Mesendoderm (in vitro differentiated cells): ENCODE results near the gene TTC39A.

Experiments used
- DNase-seq: peaks from one replicate; pipeline ENCODE4 v3.0.0; 2013
- H2AK5ac ChIP-seq: 2 replicates; pipeline ENCODE4 v1.6.1; 2013; ENCODE audit warnings: low read length, inconsistent platforms
- H2BK120ac ChIP-seq: 2 replicates; pipeline ENCODE4 v1.6.1; 2013; ENCODE audit warnings: low read depth, mild to moderate bottlenecking, low read length, moderate library complexity, mixed read lengths
- H2BK15ac ChIP-seq: replicated peaks from 2 replicates; pipeline ENCODE4 v1.6.1; 2013; ENCODE audit warnings: low read depth, mild to moderate bottlenecking, moderate library complexity
- H2BK5ac ChIP-seq: 2 replicates; pipeline ENCODE4 v1.6.1; 2013; ENCODE audit warnings: low read length, inconsistent platforms
- H3K18ac ChIP-seq: 2 replicates; pipeline ENCODE4 v1.6.1; 2013; ENCODE audit warnings: mild to moderate bottlenecking, low read length, mixed read lengths
- H3K23ac ChIP-seq: one replicate; pipeline ENCODE4 v1.6.1; 2013; ENCODE audit warnings: low read length
- H3K27ac ChIP-seq: 2 replicates; pipeline ENCODE4 v1.5.1; 2013; ENCODE audit warnings: low read depth, mild to moderate bottlenecking, inconsistent platforms, low read length, moderate library complexity
- H3K27me3 ChIP-seq: 2 replicates; pipeline ENCODE4 v1.6.1; 2013; ENCODE audit warnings: low read length, control low read depth, mild to moderate bottlenecking, inconsistent platforms; ENCODE audit not compliant: insufficient read depth, poor library complexity
- H3K36me3 ChIP-seq: 2 replicates; pipeline ENCODE4 v1.6.1; 2013; ENCODE audit warnings: low read length, inconsistent platforms; ENCODE audit not compliant: control insufficient read depth, insufficient read depth
- H3K4ac ChIP-seq: one replicate; pipeline ENCODE4 v1.6.1; 2013; ENCODE audit warnings: low read depth, mild to moderate bottlenecking, low read length, moderate library complexity
- H3K4me1 ChIP-seq: 2 replicates; pipeline ENCODE4 v1.6.1; 2013; ENCODE audit warnings: low read depth, low read length, inconsistent platforms; ENCODE audit not compliant: control insufficient read depth
- H3K4me2 ChIP-seq: 2 replicates; pipeline ENCODE4 v1.6.1; 2013; ENCODE audit warnings: low read length
- H3K4me3 ChIP-seq: 2 replicates; pipeline ENCODE4 v1.5.1; 2013; ENCODE audit warnings: mild to moderate bottlenecking, low read length
- H3K56ac ChIP-seq: one replicate; pipeline ENCODE4 v1.6.1; 2013; ENCODE audit warnings: low read length
- H3K79me1 ChIP-seq: 2 replicates; pipeline ENCODE4 v1.6.1; 2013; ENCODE audit warnings: low read length, inconsistent platforms
- H3K79me2 ChIP-seq: 2 replicates; pipeline ENCODE4 v1.6.1; 2013; ENCODE audit warnings: mild to moderate bottlenecking, low read length; ENCODE audit not compliant: control insufficient read depth, insufficient read depth
- H3K9ac ChIP-seq: 2 replicates; pipeline ENCODE4 v1.6.1; 2013; ENCODE audit warnings: low read length, inconsistent platforms
- H4K5ac ChIP-seq: one replicate; pipeline ENCODE4 v1.6.1; 2013; ENCODE audit warnings: low read length
- H4K8ac ChIP-seq: one replicate; pipeline ENCODE4 v1.6.1; 2013; ENCODE audit warnings: low read depth, mild to moderate bottlenecking, control low read depth, low read length, moderate library complexity
- WGBS: extraction: QIAGEN DNeasy Blood & Tissue Kit; methylation state at CpG from one replicate; pipeline ENCODE4 v1.1.7; 2013; ENCODE audit warnings: low lambda C conversion rate, missing lambda C conversion rate; ENCODE audit not compliant: insufficient coverage; ENCODE audit errors: extremely low coverage; 5-methylcytosine and 5-hydroxymethylcytosine counted together

TTC39A gene

DNA sequence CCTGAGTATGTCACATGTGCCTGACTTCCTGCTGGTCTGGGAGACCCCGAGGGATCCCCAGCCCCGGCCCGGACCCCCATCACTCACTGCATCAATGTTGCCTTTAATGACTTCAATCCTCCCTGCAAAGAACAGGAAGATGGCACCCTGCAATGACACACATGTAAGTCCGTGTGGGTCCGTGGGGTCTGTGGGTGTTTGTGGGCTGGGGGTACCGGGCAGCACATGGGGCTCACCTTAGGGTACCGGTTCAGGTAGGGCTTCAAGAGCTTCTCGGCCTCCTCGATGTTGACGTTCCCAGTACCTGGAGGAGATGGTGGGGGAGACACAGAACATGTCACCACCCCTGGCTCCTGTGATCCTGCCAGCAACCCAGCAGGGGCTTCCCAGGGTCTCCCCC, 28.1 kb downstream of the TTC39A start:
- no peak overlapping the region for H3K56ac ChIP-seq
- no peaks in the 10 kb centered on the region for H3K79me2 ChIP-seq
- no peak overlapping the region for H4K8ac ChIP-seq
- no peak overlapping the region for H4K5ac ChIP-seq
- no peak overlapping the region for H3K18ac ChIP-seq
- no peak overlapping the region for H2BK15ac ChIP-seq
- no peak overlapping the region for H3K4me2 ChIP-seq
- no peak overlapping the region for H3K23ac ChIP-seq
- no peaks in the 10 kb centered on the region for H3K36me3 ChIP-seq
- DNase-seq, result no peak
- no peaks in the 10 kb centered on the region for H3K27me3 ChIP-seq
- H2BK5ac ChIP-seq, result no peak overlapping the region
- H2AK5ac ChIP-seq, result no peak overlapping the region
- no peak overlapping the region for H3K4me3 ChIP-seq
- no peaks in the 10 kb centered on the region for H3K79me1 ChIP-seq
- H3K9ac ChIP-seq, result no peak overlapping the region
- no CpG with 5 or more reads among the region's 10 CpGs for WGBS
- no peak overlapping the region for H3K4ac ChIP-seq
- H3K27ac ChIP-seq, result no peak overlapping the region
- no peaks in the 10 kb centered on the region for H3K4me1 ChIP-seq
- no peak overlapping the region for H2BK120ac ChIP-seq

- H4K5ac ChIP-seq, result no peak overlapping the region
- H3K4ac ChIP-seq, result no peak overlapping the region
- H3K79me1 ChIP-seq, result no peaks in the 10 kb centered on the region
- H3K56ac ChIP-seq, result no peak overlapping the region
- H2BK5ac ChIP-seq, result no peak overlapping the region
- no peaks in the 10 kb centered on the region for H3K36me3 ChIP-seq
- no peak for DNase-seq
- H3K4me1 ChIP-seq, result no peaks in the 10 kb centered on the region
- no peak overlapping the region for H2BK15ac ChIP-seq
- H3K4me2 ChIP-seq, result no peak overlapping the region
- H3K79me2 ChIP-seq, result no peaks in the 10 kb centered on the region
- H3K23ac ChIP-seq, result no peak overlapping the region
- no peak overlapping the region for H3K27ac ChIP-seq
- no peak overlapping the region for H2BK120ac ChIP-seq
- H3K18ac ChIP-seq, result no peak overlapping the region
- no peaks in the 10 kb centered on the region for H3K27me3 ChIP-seq
- WGBS, result no CpG with 5 or more reads among the region's 3 CpGs
- no peak overlapping the region for H2AK5ac ChIP-seq
- H4K8ac ChIP-seq, result no peak overlapping the region
- no peak overlapping the region for H3K4me3 ChIP-seq
- H3K9ac ChIP-seq, result no peak overlapping the region
These were observed 28.6 kb downstream of the TTC39A start for GRCh38 chr1:51301844-51302162.

- peaks cover 1% of the 10 kb centered on the region for H3K4me1 ChIP-seq
- H3K4me3 ChIP-seq, result no peak overlapping the region
- no CpG with 5 or more reads among the region's 10 CpGs for WGBS
These were observed 29.1 kb downstream of the TTC39A start for GRCh38 chr1:51301152-51301843.

DNA sequence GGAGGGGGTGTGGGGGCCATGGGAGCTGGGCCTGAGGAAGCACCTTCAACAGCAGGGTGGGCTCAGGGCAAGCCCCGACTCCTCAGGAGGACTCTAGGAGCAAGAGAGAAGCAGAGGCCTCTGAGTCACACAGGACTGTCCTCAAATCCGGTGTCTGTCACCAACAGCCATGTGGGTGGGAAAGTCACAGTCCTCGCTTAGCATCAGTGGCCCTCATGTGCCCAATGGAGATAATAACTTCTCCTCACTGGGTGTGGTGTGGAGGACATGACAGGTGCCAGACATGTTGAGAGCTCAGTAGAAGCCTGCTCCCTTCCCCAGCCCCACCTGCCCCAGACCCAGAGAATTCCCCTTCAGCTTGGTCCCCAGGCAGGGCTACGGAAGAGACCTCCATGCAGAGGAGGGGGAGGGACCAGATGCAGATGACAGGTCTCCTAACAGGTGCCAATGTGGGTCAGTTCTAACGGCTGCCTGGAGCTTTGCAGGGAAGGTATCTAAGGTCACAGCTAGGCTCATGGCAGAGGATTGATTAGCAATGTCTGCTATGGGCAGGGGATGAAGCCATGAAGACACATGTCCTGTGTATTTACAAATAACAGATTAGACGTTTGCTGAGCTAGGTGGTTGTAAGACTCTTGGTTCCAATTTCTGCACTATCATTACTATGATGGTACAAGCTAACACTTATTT, 30.2 kb downstream of the TTC39A start:
- Histone ChIP-seq H3K23ac (no peak overlapping the region), H2AK5ac (no peak overlapping the region), H3K9ac (no peak overlapping the region), H3K4ac (no peak overlapping the region), H3K79me1 (no peaks in the 10 kb centered on the region), H2BK120ac (no peak overlapping the region), H4K5ac (no peak overlapping the region), H3K4me2 (no peak overlapping the region), H3K27ac (no peak overlapping the region), H3K56ac (no peak overlapping the region), H4K8ac (no peak overlapping the region), H3K4me3 (no peak overlapping the region), H3K18ac (no peak overlapping the region), H3K4me1 (peaks cover 2% of the 10 kb centered on the region), H3K36me3 (no peaks in the 10 kb centered on the region), H3K27me3 (no peaks in the 10 kb centered on the region), H2BK15ac (no peak overlapping the region), H3K79me2 (no peaks in the 10 kb centered on the region), H2BK5ac (no peak overlapping the region)
- no CpG with 5 or more reads among the region's 6 CpGs for WGBS
- no peak for DNase-seq

More at GRCh38 chr1:51301152-51301843, 29.1 kb downstream of the TTC39A start:
- Histone ChIP-seq H3K4ac (no peak overlapping the region), H2BK120ac (no peak overlapping the region), H3K27me3 (no peaks in the 10 kb centered on the region), H2AK5ac (no peak overlapping the region), H2BK15ac (no peak overlapping the region), H4K5ac (no peak overlapping the region), H4K8ac (no peak overlapping the region), H3K36me3 (no peaks in the 10 kb centered on the region), H2BK5ac (no peak overlapping the region), H3K79me2 (no peaks in the 10 kb centered on the region), H3K4me2 (no peak overlapping the region), H3K79me1 (no peaks in the 10 kb centered on the region), H3K9ac (no peak overlapping the region), H3K18ac (no peak overlapping the region), H3K56ac (no peak overlapping the region), H3K27ac (no peak overlapping the region), H3K23ac (no peak overlapping the region)
- no peak for DNase-seq

DNA sequence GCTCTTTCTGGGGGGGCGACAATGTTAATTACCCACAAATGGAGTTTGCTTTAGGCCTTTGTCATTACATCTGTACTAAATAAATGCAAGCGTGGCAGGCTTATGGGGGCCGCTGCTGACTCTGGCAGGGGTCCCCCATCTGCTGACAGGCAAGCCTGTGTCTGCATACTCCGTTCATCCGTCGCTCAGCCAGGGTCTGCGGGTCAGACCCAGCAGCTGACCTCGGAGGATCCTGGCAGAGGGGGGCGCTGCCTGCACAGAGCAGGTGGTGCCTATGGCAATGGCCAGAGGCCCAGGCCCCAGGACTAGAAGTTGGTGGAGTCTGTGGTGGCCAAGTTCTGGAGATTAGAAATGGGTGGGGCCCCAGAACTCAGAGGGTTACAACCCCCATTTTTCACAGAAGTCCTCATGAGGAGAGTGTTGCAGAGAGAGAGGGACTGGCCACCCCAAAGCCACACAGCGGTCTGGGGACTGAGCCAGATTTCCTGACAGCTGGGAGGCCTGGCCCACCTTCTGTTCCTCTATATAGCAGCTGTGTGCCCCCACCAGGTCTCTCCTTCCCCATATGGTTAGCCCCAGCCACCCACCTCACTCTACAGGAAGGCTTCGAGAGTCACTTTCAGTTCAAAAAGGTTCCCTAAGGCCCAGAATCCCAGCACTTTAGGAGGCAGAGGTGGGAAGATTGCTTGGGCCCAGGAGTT, 31.0 kb downstream of the TTC39A start:
- Histone ChIP-seq H3K18ac (no peak overlapping the region), H3K4me1 (peaks cover 2% of the 10 kb centered on the region), H3K9ac (no peak overlapping the region), H2AK5ac (no peak overlapping the region), H3K23ac (no peak overlapping the region), H3K56ac (no peak overlapping the region), H3K4me3 (no peak overlapping the region), H3K4me2 (no peak overlapping the region), H2BK15ac (no peak overlapping the region), H3K27ac (no peak overlapping the region), H3K79me2 (no peaks in the 10 kb centered on the region), H3K4ac (no peak overlapping the region), H2BK5ac (no peak overlapping the region), H3K79me1 (no peaks in the 10 kb centered on the region), H4K8ac (no peak overlapping the region), H3K36me3 (no peaks in the 10 kb centered on the region), H4K5ac (no peak overlapping the region), H3K27me3 (no peaks in the 10 kb centered on the region), H2BK120ac (no peak overlapping the region)
- WGBS, result no CpG with 5 or more reads among the region's 11 CpGs
- DNase-seq, result no peak
